HEK293T (cell line): ENCODE measurements around the gene LMX1B.

Source experiments
- CTCF ChIA-PET: fragments of 350-600 bp; formaldehyde crosslinking; extraction: SDS; loops from one replicate; lab custom pipeline; 2021; ENCODE audit warnings: antibody characterized with exemption, inconsistent platforms; lab: Yijun Ruan, JAX
- POLR2A ChIA-PET: fragments of 350-600 bp; formaldehyde crosslinking; extraction: SDS; loops from one replicate; lab custom pipeline; 2020; ENCODE audit warnings: antibody characterized with exemption, inconsistent platforms; lab: Yijun Ruan, JAX
- DNase-seq: peaks from one replicate; pipeline ENCODE4 v3.0.0; 2012; ENCODE audit warnings: mixed read lengths; ENCODE audit errors: extremely low spot score
- ARNT ChIP-seq: fragments of 450-650 bp; IDR thresholded peaks from 2 replicates; pipeline ENCODE4 v1.6.1; 2017; ENCODE audit warnings: mild to moderate bottlenecking
- BHLHE40 ChIP-seq: fragments of 450-650 bp; IDR thresholded peaks from 2 replicates; pipeline ENCODE4 v1.6.1; 2016; ENCODE audit warnings: mild to moderate bottlenecking, moderate library complexity, borderline replicate concordance
- CTBP1 ChIP-seq: fragments of 450-650 bp; IDR thresholded peaks from 2 replicates; pipeline ENCODE4 v1.6.1; 2016; ENCODE audit warnings: borderline replicate concordance
- ELF4 ChIP-seq: fragments of 450-650 bp; IDR thresholded peaks from 2 replicates; pipeline ENCODE4 v1.6.1; 2017; ENCODE audit warnings: antibody characterized with exemption
- FOXA1 ChIP-seq: fragments of 450-650 bp; IDR thresholded peaks from 2 replicates; pipeline ENCODE4 v1.6.1; 2016; ENCODE audit warnings: mild to moderate bottlenecking
- FOXK2 ChIP-seq: fragments of 450-650 bp; IDR thresholded peaks from 2 replicates; pipeline ENCODE4 v1.6.1; 2016; ENCODE audit warnings: mild to moderate bottlenecking
- FOXM1 ChIP-seq: fragments of 450-650 bp; IDR thresholded peaks from 2 replicates; pipeline ENCODE4 v1.6.1; 2017; ENCODE audit warnings: mild to moderate bottlenecking, borderline replicate concordance
- HDGF ChIP-seq: fragments of 450-650 bp; IDR thresholded peaks from 2 replicates; pipeline ENCODE4 v1.6.1; 2017; ENCODE audit warnings: antibody characterized with exemption, borderline replicate concordance
- L3MBTL2 ChIP-seq: fragments of 450-650 bp; conservative IDR thresholded peaks from 2 replicates; pipeline ENCODE4 v1.6.1; 2016; ENCODE audit warnings: mild to moderate bottlenecking
- LEF1 ChIP-seq: fragments of 450-650 bp; IDR thresholded peaks from 2 replicates; pipeline ENCODE4 v1.6.1; 2017; ENCODE audit warnings: mild to moderate bottlenecking, borderline replicate concordance
- NFRKB ChIP-seq: fragments of 450-650 bp; IDR thresholded peaks from 2 replicates; pipeline ENCODE4 v1.6.1; 2016; ENCODE audit warnings: mild to moderate bottlenecking, moderate library complexity
- SP1 ChIP-seq: fragments of 450-650 bp; IDR thresholded peaks from 2 replicates; pipeline ENCODE4 v1.6.1; 2017
- SUZ12 ChIP-seq: fragments of 450-650 bp; IDR thresholded peaks from 2 replicates; pipeline ENCODE4 v1.6.1; 2016; ENCODE audit warnings: mild to moderate bottlenecking
- TARDBP ChIP-seq: fragments of 450-650 bp; IDR thresholded peaks from 2 replicates; pipeline ENCODE4 v1.6.1; 2016
- ZNF384 ChIP-seq: fragments of 450-650 bp; IDR thresholded peaks from 2 replicates; pipeline ENCODE4 v1.6.1; 2016
- TF ChIP-seq, protein P1 (sequence below): fragments of 450-650 bp; IDR thresholded peaks from 2 replicates; pipeline ENCODE4 v1.6.1; 2016

LMX1B gene

DNA sequence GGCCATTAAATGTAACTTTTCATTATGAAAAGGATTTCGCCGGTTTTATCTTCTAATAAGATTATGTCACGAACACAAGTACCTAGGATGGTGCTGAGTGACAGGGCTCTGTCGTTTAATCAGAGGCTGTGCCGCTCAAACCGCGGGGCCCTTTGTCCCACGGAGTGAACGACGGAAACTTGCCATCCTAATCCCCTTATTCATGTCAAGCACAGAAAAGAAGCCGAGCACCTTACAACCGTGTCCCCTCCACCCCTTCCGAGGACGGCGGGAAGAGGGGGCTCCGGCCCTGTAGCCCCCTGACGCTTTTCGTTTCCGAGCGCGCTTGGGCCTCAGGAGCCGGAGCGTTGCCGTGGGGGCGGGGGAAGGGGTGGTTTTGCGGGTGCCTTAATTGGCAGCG lies 11.2 kb downstream of the LMX1B start:
- POLR2A ChIA-PET: no interaction called here
- TF ChIP-seq FOXA1 (no peak), CTBP1 (no peak), SUZ12 (no peak), LEF1 (no peak), FOXK2 (no peak), ZNF384 (no peak), ELF4 (no peak), BHLHE40 (no peak)
- TF ChIP-seq, protein P1, sequence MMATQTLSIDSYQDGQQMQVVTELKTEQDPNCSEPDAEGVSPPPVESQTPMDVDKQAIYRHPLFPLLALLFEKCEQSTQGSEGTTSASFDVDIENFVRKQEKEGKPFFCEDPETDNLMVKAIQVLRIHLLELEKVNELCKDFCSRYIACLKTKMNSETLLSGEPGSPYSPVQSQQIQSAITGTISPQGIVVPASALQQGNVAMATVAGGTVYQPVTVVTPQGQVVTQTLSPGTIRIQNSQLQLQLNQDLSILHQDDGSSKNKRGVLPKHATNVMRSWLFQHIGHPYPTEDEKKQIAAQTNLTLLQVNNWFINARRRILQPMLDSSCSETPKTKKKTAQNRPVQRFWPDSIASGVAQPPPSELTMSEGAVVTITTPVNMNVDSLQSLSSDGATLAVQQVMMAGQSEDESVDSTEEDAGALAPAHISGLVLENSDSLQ: no peak

DNA sequence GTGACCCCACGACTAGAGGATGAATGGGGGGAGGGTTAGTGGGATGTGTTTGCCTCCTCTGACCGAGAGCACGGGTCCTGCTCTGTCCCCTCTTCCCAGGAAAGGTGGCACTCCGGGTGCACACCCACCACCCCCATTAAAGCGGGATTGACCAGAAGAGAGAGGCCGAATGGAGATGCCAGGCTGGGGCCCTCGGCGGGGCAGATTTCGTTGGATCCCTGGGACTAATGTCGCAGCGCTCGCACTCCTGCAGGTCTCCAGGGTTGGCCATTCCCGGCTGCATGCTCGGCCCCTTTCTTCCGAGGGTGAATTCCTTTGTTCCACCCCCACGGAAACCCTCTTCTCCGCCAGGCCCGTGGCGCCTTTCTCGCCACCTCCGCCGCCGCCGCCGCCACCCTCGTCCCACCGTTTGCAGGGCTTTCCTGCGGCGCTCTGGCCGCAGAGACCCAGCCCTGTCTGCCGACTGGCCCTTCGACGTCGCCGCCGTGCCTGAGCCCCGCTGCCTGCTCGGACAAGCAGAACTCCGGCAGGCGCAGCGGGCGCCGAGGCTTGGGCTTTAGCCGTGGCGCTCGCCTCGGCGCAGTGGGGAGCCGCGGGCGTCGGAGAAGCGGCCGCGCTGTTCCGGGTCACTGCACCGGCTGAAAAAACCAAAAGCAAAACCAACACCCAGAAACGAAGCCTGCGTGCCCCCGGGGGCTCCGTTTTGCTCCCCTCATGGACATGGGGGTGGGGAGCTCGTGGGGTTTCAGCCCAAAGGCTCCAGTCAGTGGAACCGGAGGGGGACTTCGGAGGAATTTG lies 11.8 kb downstream of the LMX1B start:
- no peak for TF ChIP-seq L3MBTL2
- no peak for TF ChIP-seq ELF4
- no peak for TF ChIP-seq SUZ12
- no peak for TF ChIP-seq FOXA1
- TF ChIP-seq SP1: no peak
- TF ChIP-seq LEF1: no peak
- TF ChIP-seq CTBP1: no peak
- TF ChIP-seq, protein P1: no peak
- TF ChIP-seq ARNT: no peak
- TF ChIP-seq TARDBP: no peak
- TF ChIP-seq ZNF384: no peak
- TF ChIP-seq NFRKB: no peak
- no peak for TF ChIP-seq FOXK2
- no peak for TF ChIP-seq HDGF
- TF ChIP-seq BHLHE40: no peak
- TF ChIP-seq FOXM1: no peak
- ChIA-PET CTCF (no interaction called here), POLR2A (no interaction called here)
- DNase-seq: no peak

More for the DNA sequence above, 11.2 kb downstream of the LMX1B start:
- DNase-seq: no peak
- CTCF ChIA-PET: no interaction called here

DNA sequence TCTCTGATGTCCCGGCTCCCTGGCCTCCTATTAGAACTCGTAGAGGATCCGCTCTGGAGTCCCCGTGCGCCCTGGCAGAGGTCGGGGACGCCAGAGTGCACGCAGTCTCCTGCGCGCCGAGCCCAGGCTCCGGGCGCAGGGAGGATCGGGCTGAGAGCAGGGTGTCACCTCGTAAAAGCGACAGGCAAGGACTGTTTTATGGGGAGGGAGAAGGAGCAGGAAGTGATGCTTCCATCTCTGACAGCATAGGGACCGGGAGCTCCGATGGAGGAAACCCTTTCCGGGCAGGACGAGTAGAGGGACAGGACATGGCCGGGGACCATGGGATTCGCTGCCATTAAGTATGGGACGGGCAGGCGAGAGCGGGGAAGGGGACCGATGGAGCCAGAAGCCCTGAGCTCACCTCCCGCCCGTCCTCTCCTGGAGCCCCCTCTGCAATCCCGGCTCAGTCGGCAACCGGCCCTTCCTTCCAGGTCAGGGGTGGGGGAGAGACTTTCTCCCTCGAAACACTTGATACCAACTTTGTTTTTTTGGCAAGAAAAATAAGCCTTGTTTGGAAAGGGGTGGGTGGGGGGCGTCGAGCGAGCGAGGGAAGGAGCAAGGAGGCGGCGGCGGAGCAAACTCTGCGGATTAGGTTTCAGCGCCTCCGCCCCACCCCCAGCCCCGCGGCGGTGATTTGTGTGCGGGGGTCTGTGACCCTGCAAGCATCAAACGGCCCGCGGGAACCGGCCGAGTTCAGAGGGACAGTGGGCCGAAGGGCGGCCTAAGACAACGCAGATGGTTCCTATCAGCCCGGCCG lies 12.6 kb downstream of the LMX1B start:
- no peak for TF ChIP-seq HDGF
- TF ChIP-seq SUZ12: no peak
- TF ChIP-seq ARNT: no peak
- no peak for TF ChIP-seq SP1
- TF ChIP-seq FOXM1: no peak
- TF ChIP-seq FOXA1: no peak
- TF ChIP-seq, protein P1: no peak
- TF ChIP-seq LEF1: no peak
- TF ChIP-seq CTBP1: no peak
- TF ChIP-seq ZNF384: no peak
- TF ChIP-seq TARDBP: no peak
- TF ChIP-seq BHLHE40: no peak
- no peak for TF ChIP-seq L3MBTL2
- no peak for TF ChIP-seq ELF4
- no peak for TF ChIP-seq NFRKB
- no peak for TF ChIP-seq FOXK2
- POLR2A ChIA-PET: no interaction called here
- DNase-seq: no peak
- CTCF ChIA-PET: no interaction called here

DNA sequence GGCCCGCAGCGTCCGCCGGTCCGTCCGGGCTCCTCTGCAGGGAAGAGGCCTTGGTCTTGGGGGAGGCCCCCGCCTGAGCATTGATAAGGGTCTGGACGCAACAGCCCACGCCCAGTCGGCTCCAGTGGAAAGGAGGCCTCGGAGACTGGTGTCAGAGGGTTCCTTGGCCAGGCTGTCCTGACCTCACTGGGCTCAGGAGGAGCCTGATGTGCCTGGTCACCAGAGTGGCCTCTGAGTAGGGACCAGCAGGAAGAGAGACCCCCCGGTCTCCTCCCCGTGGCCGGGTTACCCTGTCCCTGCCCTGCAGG lies 13.2 kb downstream of the LMX1B start:
- TF ChIP-seq HDGF (no peak), LEF1 (no peak), CTBP1 (no peak), SUZ12 (no peak), NFRKB (no peak), FOXA1 (no peak), FOXM1 (no peak)
- no peak for DNase-seq
- ChIA-PET CTCF (no interaction called here), POLR2A (no interaction called here)

DNA sequence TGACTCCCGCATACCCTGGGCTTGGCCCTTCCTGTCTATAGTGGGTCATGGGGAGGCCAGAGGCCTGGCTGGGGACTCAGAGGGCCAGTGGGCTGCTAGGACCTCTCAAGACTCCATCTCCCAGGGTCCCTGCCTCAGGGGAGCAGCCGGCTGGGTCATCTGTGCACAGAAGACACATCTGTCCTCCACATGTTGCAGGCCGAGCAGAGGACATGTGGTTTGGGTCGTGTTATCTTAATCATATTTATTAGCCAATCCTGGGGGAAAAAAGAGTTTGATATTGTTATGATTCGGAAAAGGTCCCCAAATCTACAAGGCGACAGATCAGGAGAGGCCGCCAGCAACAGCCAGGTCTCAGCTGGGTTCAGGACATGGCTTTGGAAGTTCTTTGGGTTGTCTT lies 14.4 kb downstream of the LMX1B start:
- DNase-seq: no peak
- TF ChIP-seq FOXA1 (no peak), TARDBP (no peak), SUZ12 (no peak), ZNF384 (no peak), ELF4 (no peak), BHLHE40 (no peak), L3MBTL2 (no peak), HDGF (no peak), FOXK2 (no peak), ARNT (no peak), CTBP1 (no peak), FOXM1 (no peak), LEF1 (no peak), NFRKB (no peak), SP1 (no peak)
- TF ChIP-seq, protein P1: no peak
- CTCF ChIA-PET: interaction anchor here (1.3 kb wide), 1 partner anchor 79 kb away, joined by 3 read pairs; no protein-coding TSS in a partner anchor
- POLR2A ChIA-PET: no interaction called here
